Omental fat pad (tissue), 4 donors: ENCODE results near the gene MTMR12. TPM values are rescaled to one million over a fixed set of nuclear protein-coding genes. Genes with fewer than 3 reads are reported as not detected.

Experiments used
- ATAC-seq: fragments of 150-250 bp; one replicate; pipeline ENCODE4 v1.9.1; 2016; ENCODE audit warnings: mild to moderate bottlenecking, moderate library complexity; ENCODE audit not compliant: low FRiP score
- DNase-seq: peaks from one replicate; pipeline ENCODE4 v3.0.0-alpha.2; 2019; ENCODE audit warnings: low spot score
- CTCF ChIP-seq, 3 donors: fragments of 450-650 bp; IDR thresholded peaks; one replicate each; pipeline ENCODE4 v1.5.1; 2016 to 2017; ENCODE audit warnings: antibody characterized with exemption in 3 of 3, mild to moderate bottlenecking in 3 of 3, moderate library complexity in 2 of 3
- total RNA-seq, 4 donors: library from RNA; depleted of rRNA; stranded (reverse); fragments of >200 nt; gene quantifications; one replicate each; pipeline ENCODE4 v1.1.0, GENCODE V29; 2016

Gene MTMR12
- total RNA-seq: 10 to 100 TPM; 34.2 to 79.5 (median 57.4) TPM

- ATAC-seq (peak; percentile 97), DNase-seq (peak; percentile 96)
- TF ChIP-seq CTCF (IDR thresholded peaks at IDR 0.05): no peak
Measured at GRCh38 chr5:32312595-32313332, at the start of gene MTMR12. MTMR12 (minus strand) TSS chr5:32312939; CDS start chr5:32312838, 101 bp downstream.

GRCh38 chr5:32362527-32362926, 49.8 kb upstream of the MTMR12 start:
- DNase-seq (no peak), ATAC-seq (no peak)
- no peak for TF ChIP-seq CTCF (IDR thresholded peaks at IDR 0.05)

GRCh38 chr5:32360906-32361305, 48.2 kb upstream of the MTMR12 start:
- no peak for DNase-seq
- no peak for TF ChIP-seq CTCF (IDR thresholded peaks at IDR 0.05)
- no peak for ATAC-seq

- no peak for TF ChIP-seq CTCF (IDR thresholded peaks at IDR 0.05)
- DNase-seq (no peak), ATAC-seq (no peak)
Measured at GRCh38 chr5:32358611-32359010, 45.9 kb upstream of the MTMR12 start.

GRCh38 chr5:32357658-32358057, 44.9 kb upstream of the MTMR12 start:
- no peak for DNase-seq
- TF ChIP-seq CTCF (IDR thresholded peaks at IDR 0.05): no peak
- ATAC-seq: no peak

GRCh38 chr5:32355686-32356085, 42.9 kb upstream of the MTMR12 start:
- no peak for TF ChIP-seq CTCF (IDR thresholded peaks at IDR 0.05)
- no peak for DNase-seq
- no peak for ATAC-seq

- DNase-seq (no peak), ATAC-seq (no peak)
- no peak for TF ChIP-seq CTCF (IDR thresholded peaks at IDR 0.05)
Measured at GRCh38 chr5:32353420-32353819, 40.7 kb upstream of the MTMR12 start.
